ENCODE results near the gene PXDC1. TPM values are rescaled to one million over a fixed set of nuclear protein-coding genes. Genes with fewer than 3 reads are reported as not detected.

The PXDC1 gene
- total RNA-seq, 2 experiments from 2014 or later = 0.18 TPM; not detected in 1

- Mint-ChIP-seq H3K36me3 (no peaks in the 10 kb centered on the region), H3K27ac (no peak overlapping the region), H3K9me3 (no peaks in the 10 kb centered on the region), H3K27me3 (no peaks in the 10 kb centered on the region), H3K4me1 (no peaks in the 10 kb centered on the region), H3K4me3 (no peak overlapping the region)
- DNase-seq = no peak
These were observed 43.0 kb downstream of the PXDC1 start for GRCh38 chr6:3708540-3708939.

GRCh38 chr6:3707751-3708412 lies 43.6 kb downstream of the PXDC1 start:
- no peak overlapping the region for H3K27ac Mint-ChIP-seq
- H3K4me1 Mint-ChIP-seq = no peaks in the 10 kb centered on the region
- no peak for DNase-seq
- H3K9me3 Mint-ChIP-seq = no peaks in the 10 kb centered on the region
- no peak overlapping the region for H3K4me3 Mint-ChIP-seq
- no peaks in the 10 kb centered on the region for H3K27me3 Mint-ChIP-seq
- no peaks in the 10 kb centered on the region for H3K36me3 Mint-ChIP-seq

- Mint-ChIP-seq H3K9me3 (no peaks in the 10 kb centered on the region), H3K4me3 (no peak overlapping the region), H3K27ac (no peak overlapping the region), H3K36me3 (no peaks in the 10 kb centered on the region), H3K4me1 (no peaks in the 10 kb centered on the region), H3K27me3 (no peaks in the 10 kb centered on the region)
- DNase-seq = no peak
These were observed 44.5 kb downstream of the PXDC1 start for GRCh38 chr6:3707024-3707423.

GRCh38 chr6:3706547-3706946 lies 45.0 kb downstream of the PXDC1 start:
- no peak for DNase-seq
- H3K4me1 Mint-ChIP-seq = no peaks in the 10 kb centered on the region
- no peaks in the 10 kb centered on the region for H3K9me3 Mint-ChIP-seq
- no peaks in the 10 kb centered on the region for H3K27me3 Mint-ChIP-seq
- H3K4me3 Mint-ChIP-seq = no peak overlapping the region
- H3K36me3 Mint-ChIP-seq = no peaks in the 10 kb centered on the region
- no peak overlapping the region for H3K27ac Mint-ChIP-seq

GRCh38 chr6:3701631-3702030 lies 49.9 kb downstream of the PXDC1 start:
- no peak overlapping the region for H3K27ac Mint-ChIP-seq

GRCh38 chr6:3699231-3699630 lies 52.3 kb downstream of the PXDC1 start:
- Mint-ChIP-seq H3K4me1 (no peaks in the 10 kb centered on the region), H3K4me3 (no peak overlapping the region), H3K27ac (no peak overlapping the region), H3K27me3 (no peaks in the 10 kb centered on the region), H3K9me3 (peaks cover 6% of the 10 kb centered on the region), H3K36me3 (no peaks in the 10 kb centered on the region)
- DNase-seq = no peak

More at GRCh38 chr6:3701631-3702030, 49.9 kb downstream of the PXDC1 start:
- H3K27me3 Mint-ChIP-seq = no peaks in the 10 kb centered on the region
- no peaks in the 10 kb centered on the region for H3K4me1 Mint-ChIP-seq
- peaks cover 6% of the 10 kb centered on the region for H3K9me3 Mint-ChIP-seq
- H3K36me3 Mint-ChIP-seq = no peaks in the 10 kb centered on the region
- H3K4me3 Mint-ChIP-seq = no peak overlapping the region
- no peak for DNase-seq

GRCh38 chr6:3698021-3698420 lies 53.5 kb downstream of the PXDC1 start:
- no peak for DNase-seq
- H3K9me3 Mint-ChIP-seq = peaks cover 6% of the 10 kb centered on the region
- H3K27ac Mint-ChIP-seq = no peak overlapping the region
- no peaks in the 10 kb centered on the region for H3K4me1 Mint-ChIP-seq
- no peaks in the 10 kb centered on the region for H3K27me3 Mint-ChIP-seq
- no peak overlapping the region for H3K4me3 Mint-ChIP-seq
- no peaks in the 10 kb centered on the region for H3K36me3 Mint-ChIP-seq

- H3K9me3 Mint-ChIP-seq = peaks cover 6% of the 10 kb centered on the region
- no peak for DNase-seq
- H3K27me3 Mint-ChIP-seq = no peaks in the 10 kb centered on the region
- no peak overlapping the region for H3K4me3 Mint-ChIP-seq
- no peak overlapping the region for H3K27ac Mint-ChIP-seq
- no peaks in the 10 kb centered on the region for H3K4me1 Mint-ChIP-seq
- H3K36me3 Mint-ChIP-seq = no peaks in the 10 kb centered on the region
These were observed 53.9 kb downstream of the PXDC1 start for GRCh38 chr6:3697609-3698008.

GRCh38 chr6:3696525-3697088 lies 54.9 kb downstream of the PXDC1 start:
- Mint-ChIP-seq H3K27ac (no peak overlapping the region), H3K4me3 (no peak overlapping the region)

GRCh38 chr6:3695065-3695817 lies 56.3 kb downstream of the PXDC1 start:
- Mint-ChIP-seq H3K4me1 (no peaks in the 10 kb centered on the region), H3K36me3 (no peaks in the 10 kb centered on the region), H3K4me3 (no peak overlapping the region), H3K27me3 (peaks cover 3% of the 10 kb centered on the region), H3K27ac (no peak overlapping the region), H3K9me3 (peaks cover 6% of the 10 kb centered on the region)
- no peak for DNase-seq

More at GRCh38 chr6:3696525-3697088, 54.9 kb downstream of the PXDC1 start:
- Mint-ChIP-seq H3K4me1 (no peaks in the 10 kb centered on the region), H3K36me3 (no peaks in the 10 kb centered on the region), H3K27me3 (no peaks in the 10 kb centered on the region), H3K9me3 (peaks cover 6% of the 10 kb centered on the region)
- DNase-seq = no peak

GRCh38 chr6:3693831-3694230 lies 57.7 kb downstream of the PXDC1 start:
- DNase-seq = no peak
- H3K27me3 Mint-ChIP-seq = peaks cover 3% of the 10 kb centered on the region

GRCh38 chr6:3690506-3690905 lies 61.0 kb downstream of the PXDC1 start:
- H3K27me3 Mint-ChIP-seq = peaks cover 3% of the 10 kb centered on the region
- H3K27ac Mint-ChIP-seq = no peak overlapping the region
- no peak overlapping the region for H3K4me3 Mint-ChIP-seq
- no peaks in the 10 kb centered on the region for H3K36me3 Mint-ChIP-seq
- peaks cover 6% of the 10 kb centered on the region for H3K4me1 Mint-ChIP-seq
- no peak for DNase-seq
- H3K9me3 Mint-ChIP-seq = no peaks in the 10 kb centered on the region

More at GRCh38 chr6:3693831-3694230, 57.7 kb downstream of the PXDC1 start:
- no peak overlapping the region for H3K4me3 Mint-ChIP-seq
- H3K9me3 Mint-ChIP-seq = peaks cover 3% of the 10 kb centered on the region
- no peaks in the 10 kb centered on the region for H3K36me3 Mint-ChIP-seq
- no peaks in the 10 kb centered on the region for H3K4me1 Mint-ChIP-seq
- no peak overlapping the region for H3K27ac Mint-ChIP-seq

- Mint-ChIP-seq H3K36me3 (no peaks in the 10 kb centered on the region), H3K4me3 (no peak overlapping the region), H3K4me1 (peaks cover 6% of the 10 kb centered on the region), H3K27ac (no peak overlapping the region), H3K9me3 (no peaks in the 10 kb centered on the region), H3K27me3 (peaks cover 3% of the 10 kb centered on the region)
- no peak for DNase-seq
These were observed 63.7 kb downstream of the PXDC1 start for GRCh38 chr6:3687847-3688246.

- Mint-ChIP-seq H3K9me3 (peaks cover 5% of the 10 kb centered on the region), H3K4me1 (peaks cover 6% of the 10 kb centered on the region), H3K27me3 (peaks cover 6% of the 10 kb centered on the region), H3K27ac (no peak overlapping the region), H3K4me3 (no peak overlapping the region), H3K36me3 (no peaks in the 10 kb centered on the region)
- no peak for DNase-seq
These were observed 68.2 kb downstream of the PXDC1 start for GRCh38 chr6:3683331-3683730.

GRCh38 chr6:3678946-3679345 lies 72.6 kb downstream of the PXDC1 start:
- Mint-ChIP-seq H3K36me3 (peaks cover 2% of the 10 kb centered on the region), H3K27ac (no peak overlapping the region), H3K4me1 (no peaks in the 10 kb centered on the region), H3K27me3 (peaks cover 10% of the 10 kb centered on the region), H3K4me3 (no peak overlapping the region), H3K9me3 (peaks cover 12% of the 10 kb centered on the region)
- no peak for DNase-seq

All from activated naive CD8-positive, alpha-beta T cell treated with anti-CD3 and anti-CD28 coated beads for 36 hours (primary cell).